Measurements from ENCODE around the gene RSRP1. TPM values are rescaled to one million over a fixed set of nuclear protein-coding genes. Genes with fewer than 3 reads are reported as not detected.

Gene RSRP1
- total and polyA plus RNA-seq, 2 donors (not counting 1 experiment from before 2014, with no cell fraction given): 387 to 482 TPM

- WGBS (ENCODE audit: insufficient coverage): 100% methylated on average over 1 of the region's 5 CpGs
- no peak overlapping the region for H3K27ac ChIP-seq (ENCODE audit: low read length in 2 of 2)
- no peak overlapping the region for H3K9ac ChIP-seq (ENCODE audit: low read length)
- no peak overlapping the region for H3K4me2 ChIP-seq (replicated peaks; ENCODE audit: low read depth, low read length, poor library complexity, severe bottlenecking)
- H3K4me1 ChIP-seq (ENCODE audit: control insufficient read depth in 2 of 2, insufficient read depth in 2 of 2, low read length in 2 of 2): peaks cover 5 to 8% of the 10 kb centered on the region in 2 donors
- H3K36me3 ChIP-seq (replicated peaks in 1 of 2; ENCODE audit: control extremely low read depth in 1 of 2, control insufficient read depth in 1 of 2, extremely low read depth in 1 of 2, insufficient read depth in 2 of 2, low read length in 1 of 2): no peaks in the 10 kb centered on the region
- CTCF ChIA-PET: interaction anchor here (0.5 to 1.1 kb wide), 2 partner anchors 365 to 582 kb away, joined by 3 to 5 read pairs; no protein-coding TSS in a partner anchor
- no peaks in the 10 kb centered on the region for H4K20me1 ChIP-seq (ENCODE audit: control insufficient read depth, insufficient read depth, low read length, poor library complexity, severe bottlenecking)
- H3K27me3 ChIP-seq (replicated peaks in 1 of 4; ENCODE audit: control extremely low read depth in 1 of 4, control insufficient read depth in 3 of 4, insufficient read depth in 4 of 4, low read length in 3 of 4): peaks cover 0 to 4% (median 0%) of the 10 kb centered on the region in 4 experiments
- POLR2A ChIA-PET: no interaction called here
- Mint-ChIP-seq H3K9me3 (ENCODE audit: insufficient read depth) (no peaks in the 10 kb centered on the region), H3K27me3 (no peaks in the 10 kb centered on the region), H3K4me3 (no peak overlapping the region), H3K27ac (no peak overlapping the region), H3K4me1 (peaks cover 12% of the 10 kb centered on the region)
- ATAC-seq (ENCODE audit: low read depth) (no peak), DNase-seq (no peak)
- no peaks in the 10 kb centered on the region for H3K9me3 ChIP-seq (ENCODE audit: control extremely low read depth in 1 of 3, control insufficient read depth in 2 of 3, insufficient read depth in 1 of 3, low read length in 2 of 3)
- TF ChIP-seq CTCF (IDR thresholded peaks at IDR 0.05) (no peak), EZH2 (IDR thresholded peaks at IDR 0.05; ENCODE audit: borderline replicate concordance, insufficient read depth, low read depth, low read length, poor library complexity, severe bottlenecking) (no peak)
- H3K79me2 ChIP-seq (ENCODE audit: control insufficient read depth, insufficient read depth, low read length): no peaks in the 10 kb centered on the region
- no peak overlapping the region for H2AFZ ChIP-seq (ENCODE audit: insufficient read depth, low read depth, low read length, poor library complexity, severe bottlenecking)
- no peak overlapping the region for H3K4me3 ChIP-seq (ENCODE audit: control extremely low read depth in 1 of 5, extremely low read depth in 1 of 5, insufficient read depth in 1 of 5, low read depth in 2 of 5, low read length in 4 of 5)
- intact Hi-C loops (cut with micrococcal nuclease): no loop called here
Observed at GRCh38 chr1:25212725-25213124, 34.5 kb downstream of the RSRP1 start.

- Mint-ChIP-seq H3K4me1 (peaks cover 3% of the 10 kb centered on the region), H3K9me3 (ENCODE audit: insufficient read depth) (no peaks in the 10 kb centered on the region), H3K27me3 (peaks cover under 1% of the 10 kb centered on the region), H3K4me3 (no peak overlapping the region), H3K27ac (no peak overlapping the region)
- H3K9ac ChIP-seq (ENCODE audit: low read length): no peak overlapping the region
- DNase-seq (no peak), ATAC-seq (ENCODE audit: low read depth) (no peak)
- peaks cover 0 to 4% (median 0%) of the 10 kb centered on the region in 4 experiments for H3K27me3 ChIP-seq (replicated peaks in 1 of 4; ENCODE audit: control extremely low read depth in 1 of 4, control insufficient read depth in 3 of 4, insufficient read depth in 4 of 4, low read length in 3 of 4)
- no peak overlapping the region for H3K4me3 ChIP-seq (ENCODE audit: control extremely low read depth in 1 of 5, extremely low read depth in 1 of 5, insufficient read depth in 1 of 5, low read depth in 2 of 5, low read length in 4 of 5)
- TF ChIP-seq EZH2 (IDR thresholded peaks at IDR 0.05; ENCODE audit: borderline replicate concordance, insufficient read depth, low read depth, low read length, poor library complexity, severe bottlenecking) (no peak), CTCF (IDR thresholded peaks at IDR 0.05) (no peak)
- no peaks in the 10 kb centered on the region for H3K36me3 ChIP-seq (replicated peaks in 1 of 2; ENCODE audit: control extremely low read depth in 1 of 2, control insufficient read depth in 1 of 2, extremely low read depth in 1 of 2, insufficient read depth in 2 of 2, low read length in 1 of 2)
- no peak overlapping the region for H2AFZ ChIP-seq (ENCODE audit: insufficient read depth, low read depth, low read length, poor library complexity, severe bottlenecking)
- H3K27ac ChIP-seq (ENCODE audit: low read length in 2 of 2): no peak overlapping the region
- 100% methylated on average over 1 of the region's 3 CpGs for WGBS (ENCODE audit: insufficient coverage)
- H3K4me2 ChIP-seq (replicated peaks; ENCODE audit: low read depth, low read length, poor library complexity, severe bottlenecking): no peak overlapping the region
- ChIA-PET CTCF (interaction anchor here (0.6 to 0.7 kb wide), 2 partner anchors 40 to 251 kb away, joined by 3 read pairs; no protein-coding TSS in a partner anchor), POLR2A (no interaction called here)
- no peaks in the 10 kb centered on the region for H3K9me3 ChIP-seq (ENCODE audit: control extremely low read depth in 1 of 3, control insufficient read depth in 2 of 3, insufficient read depth in 1 of 3, low read length in 2 of 3)
- no peaks in the 10 kb centered on the region for H3K79me2 ChIP-seq (ENCODE audit: control insufficient read depth, insufficient read depth, low read length)
- intact Hi-C loops (cut with micrococcal nuclease): no loop called here
- H4K20me1 ChIP-seq (ENCODE audit: control insufficient read depth, insufficient read depth, low read length, poor library complexity, severe bottlenecking): no peaks in the 10 kb centered on the region
- peaks cover 0 to under 1% of the 10 kb centered on the region in 2 donors for H3K4me1 ChIP-seq (ENCODE audit: control insufficient read depth in 2 of 2, insufficient read depth in 2 of 2, low read length in 2 of 2)
Observed at GRCh38 chr1:25210728-25211127, 36.5 kb downstream of the RSRP1 start.
